ENCODE results near the gene MCTP2. TPM values are rescaled to one million over a fixed set of nuclear protein-coding genes. Genes with fewer than 3 reads are reported as not detected.

MCTP2 gene
- total and polyA plus RNA-seq, 2 of the 8 experiments (the other 6 are each of a cell fraction or from before 2014, with no cell fraction given), result 3.4 to 4.5 TPM

GRCh38 chr15:94206463-94207167, 24.7 kb upstream of the MCTP2 start:
- Histone ChIP-seq H3K4ac (replicated peaks; ENCODE audit: insufficient read length, low read depth, low read length) (no peak overlapping the region), H2BK20ac (ENCODE audit: low read length) (no peak overlapping the region), H3K14ac (ENCODE audit: insufficient read length) (no peak overlapping the region), H3K4me3 (ENCODE audit: extremely low read depth in 1 of 4, insufficient read depth in 2 of 4, low read depth in 3 of 4, low read length in 4 of 4) (no peak overlapping the region), H3K36me3 (ENCODE audit: control insufficient read depth in 2 of 4, insufficient read depth in 4 of 4, low read length in 3 of 4) (no peaks in the 10 kb centered on the region), H4K8ac (ENCODE audit: extremely low read depth, insufficient read depth, low read length) (no peak overlapping the region), H4K20me1 (replicated peaks in 1 of 2; ENCODE audit: control insufficient read depth in 1 of 2, insufficient read depth in 2 of 2, low read length in 2 of 2) (no peaks in the 10 kb centered on the region), H2AK5ac (ENCODE audit: low read depth, low read length) (no peak overlapping the region), H3K23me2 (ENCODE audit: low read depth, low read length) (no peaks in the 10 kb centered on the region), H2BK5ac (ENCODE audit: low read depth, low read length) (no peak overlapping the region), H2BK15ac (ENCODE audit: low read length) (no peak overlapping the region), H4K91ac (replicated peaks; ENCODE audit: insufficient read length, low read length) (no peak overlapping the region), H2AFZ (ENCODE audit: low read length) (no peak overlapping the region), H3K56ac (replicated peaks; ENCODE audit: insufficient read length, low read depth, low read length) (no peak overlapping the region), H3K9me3 (ENCODE audit: insufficient read depth in 2 of 2, low read depth in 1 of 2, low read length in 1 of 2) (no peaks in the 10 kb centered on the region), H3K4me2 (ENCODE audit: insufficient read depth in 1 of 2, low read depth in 2 of 2, low read length in 2 of 2) (no peak overlapping the region), H3K9ac (replicated peaks in 1 of 4; ENCODE audit: extremely low read depth in 1 of 4, low read depth in 3 of 4, low read length in 3 of 4) (no peak overlapping the region), H4K5ac (ENCODE audit: insufficient read length, low read depth, low read length) (no peak overlapping the region), H3K79me1 (ENCODE audit: low read depth, low read length) (no peaks in the 10 kb centered on the region), H2BK120ac (replicated peaks; ENCODE audit: low read depth, low read length) (no peak overlapping the region), H3K4me1 (replicated peaks in 1 of 4; ENCODE audit: control insufficient read depth in 3 of 4, insufficient read depth in 4 of 4, low read length in 3 of 4) (no peaks in the 10 kb centered on the region), H3K79me2 (ENCODE audit: control insufficient read depth in 1 of 2, insufficient read depth in 2 of 2, low read length in 2 of 2) (no peaks in the 10 kb centered on the region), H3K27ac (ENCODE audit: low read depth, low read length) (no peak overlapping the region), H3K18ac (ENCODE audit: extremely low read depth, low read length) (no peak overlapping the region), H3K27me3 (replicated peaks in 1 of 4; ENCODE audit: control insufficient read depth in 3 of 4, extremely low read depth in 1 of 4, insufficient read depth in 3 of 4, low read length in 3 of 4) (no peaks in the 10 kb centered on the region), H2BK12ac (ENCODE audit: low read depth, low read length) (no peak overlapping the region), H3K23ac (ENCODE audit: insufficient read length) (no peak overlapping the region)
- ChIA-PET POLR2A (ENCODE audit: partially characterized antibody) (no interaction called here), CTCF (ENCODE audit: partially characterized antibody) (no interaction called here)
- no peak for FAIRE-seq
- WGBS, 2 experiments (ENCODE audit: extremely low coverage in 1 of 2, insufficient coverage in 1 of 2, insufficient read length in 1 of 2, insufficient replicate concordance in 2 of 2, low coverage in 1 of 2, low lambda C conversion rate in 2 of 2, missing lambda C conversion rate in 1 of 2), result 88% methylated on average over 11 of the region's 11 CpGs; no CpG with 5 or more reads in 1 of the 2 experiments
- no peak for DNase-seq (ENCODE audit: low read depth in 1 of 2, low spot score in 2 of 2)
- TF ChIP-seq SIX5 (IDR thresholded peaks at IDR 0.05; ENCODE audit: low read depth, low read length), result no peak
- no peak for TF ChIP-seq NRF1 (IDR thresholded peaks at IDR 0.05; ENCODE audit: low read depth, low read length)
- no peak for TF ChIP-seq USF2 (IDR thresholded peaks at IDR 0.05; ENCODE audit: low read length)
- no peak for TF ChIP-seq HDAC2 (IDR thresholded peaks at IDR 0.05; ENCODE audit: borderline replicate concordance in 1 of 2, low read depth in 2 of 2, low read length in 2 of 2)
- no peak for TF ChIP-seq EZH2 (IDR thresholded peaks at IDR 0.05; ENCODE audit: low read depth, low read length, severe bottlenecking)
- no peak for TF ChIP-seq SIRT6 (IDR thresholded peaks at IDR 0.05; ENCODE audit: low read length)
- no peak for TF ChIP-seq YY1 (IDR thresholded peaks at IDR 0.05; ENCODE audit: low read depth, low read length)
- TF ChIP-seq CBX5 (IDR thresholded peaks at IDR 0.05; ENCODE audit: low read depth, low read length), result no peak
- TF ChIP-seq FOSL1 (IDR thresholded peaks at IDR 0.05; ENCODE audit: insufficient read depth, low read depth, low read length), result no peak
- no peak for TF ChIP-seq TAF7 (optimal IDR thresholded peaks at IDR 0.05; ENCODE audit: borderline replicate concordance, low read depth, low read length)
- no peak for TF ChIP-seq TEAD4 (IDR thresholded peaks at IDR 0.05; ENCODE audit: low read depth, low read length)
- TF ChIP-seq SP4 (IDR thresholded peaks at IDR 0.05; ENCODE audit: low read length), result no peak
- TF ChIP-seq SIN3A (conservative IDR thresholded peaks at IDR 0.05 in 1 of 2, IDR thresholded peaks at IDR 0.05 in 1 of 2; ENCODE audit: low read depth in 1 of 2, low read length in 2 of 2), result no peak
